DMS79 treated with DMSO at 0.1 percent for 48 hours (cell line): Measurements from ENCODE around the gene GPN3.
"Not testable (repeated sequence)": the region's sequence is repeated elsewhere in the genome, so short reads cannot be mapped to it uniquely, and the experiment has no call there.

Source experiments
- DNase-seq: peaks from one replicate; lab custom pipeline; 2025; lab: John Stamatoyannopoulos, UW

GPN3 gene

DNA sequence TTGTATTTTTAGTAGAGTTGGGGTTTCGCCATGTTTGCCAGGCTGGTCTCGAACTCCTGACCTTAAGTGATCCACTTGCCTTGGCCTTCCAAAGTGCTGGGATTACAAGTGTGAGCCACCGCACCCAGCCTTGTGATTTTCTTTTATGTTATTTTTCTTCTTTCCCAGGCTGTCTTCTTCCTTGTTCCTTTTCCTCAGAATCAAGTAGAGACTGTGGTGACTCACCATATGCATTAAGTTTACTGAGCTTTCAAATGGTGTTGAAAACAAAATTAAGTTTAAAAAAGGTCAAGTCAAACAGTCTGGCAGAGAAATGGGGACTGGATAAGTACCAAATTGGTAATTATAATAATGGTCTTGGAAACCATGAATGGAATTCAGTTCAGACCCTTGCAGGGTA is 23.6 kb downstream of the GPN3 start:
- no peak for DNase-seq

DNA sequence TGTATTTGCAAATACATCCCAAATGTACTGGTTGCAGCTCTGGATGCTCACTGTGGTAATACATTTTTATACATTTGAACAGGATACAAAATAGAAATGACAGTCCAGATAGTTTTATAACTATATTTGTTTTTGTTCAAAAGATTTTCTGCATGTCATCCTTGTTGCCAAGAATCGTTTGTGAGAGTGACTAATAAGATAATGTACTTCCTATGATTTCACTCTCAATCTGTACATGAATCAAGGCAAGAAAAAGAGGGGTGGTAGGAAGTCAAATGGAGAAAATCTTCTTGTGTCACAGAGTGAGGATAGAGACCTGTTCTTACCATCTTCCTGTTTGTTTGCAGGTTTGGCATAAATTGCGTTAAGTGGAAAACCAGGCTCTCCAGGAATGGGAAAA is 31.8 kb downstream of the GPN3 start:
- no peak for DNase-seq

DNA sequence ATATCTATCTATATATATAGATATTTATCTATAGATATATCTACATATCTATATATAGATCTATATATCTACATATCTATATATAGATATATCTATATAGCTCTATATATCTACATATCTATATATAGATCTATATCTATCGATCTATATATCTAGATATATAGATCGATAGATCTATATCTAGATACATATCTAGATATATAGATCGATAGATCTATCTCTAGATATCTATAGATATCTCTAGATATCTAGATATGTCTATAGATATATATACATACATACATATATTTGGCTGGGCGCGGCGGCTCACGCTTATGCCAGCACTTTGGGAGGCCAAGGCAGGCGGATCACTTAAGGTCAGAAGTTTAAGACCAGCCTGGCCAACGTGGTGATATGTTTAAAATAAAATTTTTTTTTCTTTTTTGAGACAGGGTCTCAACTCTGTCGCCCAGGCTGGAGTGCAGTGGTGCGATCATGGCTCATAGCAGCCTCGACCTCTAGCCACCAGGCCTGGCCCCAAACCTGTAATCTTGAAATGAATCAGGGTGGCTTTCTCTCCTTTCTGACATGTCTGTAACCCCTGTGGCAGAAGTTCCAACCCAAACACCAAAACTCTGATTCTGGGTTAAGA is 36.0 kb downstream of the GPN3 start:
- no peak for DNase-seq

DNA sequence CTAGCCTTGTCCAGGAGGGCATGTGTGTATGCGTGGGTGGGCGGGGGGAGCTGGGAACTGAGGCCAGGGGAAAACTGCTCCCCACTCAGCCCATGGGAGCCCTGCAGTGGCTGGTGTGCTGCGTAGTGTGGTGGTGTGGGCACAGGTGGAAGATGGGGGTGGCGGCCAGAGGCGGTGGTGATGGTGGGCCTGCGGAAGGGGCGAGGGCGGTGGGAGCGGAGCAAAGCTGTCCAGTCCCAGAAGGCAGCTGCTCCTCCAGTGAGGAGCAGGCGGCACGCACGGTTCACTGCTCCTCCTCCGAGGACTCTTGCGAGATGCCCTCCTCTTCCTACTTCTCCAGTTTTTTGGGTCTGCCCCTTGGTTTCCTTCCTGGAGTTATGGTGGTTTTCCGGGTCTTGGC is 38.4 kb downstream of the GPN3 start:
- not testable (repeated sequence) for DNase-seq

DNA sequence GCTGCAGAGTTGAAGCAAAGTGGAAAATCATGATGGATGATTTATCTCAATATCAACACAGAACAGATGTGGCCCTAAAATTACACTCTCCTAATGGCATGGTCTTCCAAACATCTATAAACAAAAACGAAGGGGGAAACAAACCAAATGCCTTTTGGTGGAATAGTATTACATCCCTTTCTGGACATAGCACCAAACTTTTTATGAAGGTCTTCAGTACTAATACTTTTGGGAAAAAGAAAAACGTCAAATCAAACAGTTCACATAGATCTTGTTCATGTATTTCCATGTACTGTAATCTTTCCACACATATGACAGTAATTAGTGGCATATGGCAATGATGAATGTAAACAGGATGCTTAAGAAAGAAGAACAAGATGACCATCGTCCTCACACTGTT is 41.7 kb downstream of the GPN3 start:
- no peak for DNase-seq

DNA sequence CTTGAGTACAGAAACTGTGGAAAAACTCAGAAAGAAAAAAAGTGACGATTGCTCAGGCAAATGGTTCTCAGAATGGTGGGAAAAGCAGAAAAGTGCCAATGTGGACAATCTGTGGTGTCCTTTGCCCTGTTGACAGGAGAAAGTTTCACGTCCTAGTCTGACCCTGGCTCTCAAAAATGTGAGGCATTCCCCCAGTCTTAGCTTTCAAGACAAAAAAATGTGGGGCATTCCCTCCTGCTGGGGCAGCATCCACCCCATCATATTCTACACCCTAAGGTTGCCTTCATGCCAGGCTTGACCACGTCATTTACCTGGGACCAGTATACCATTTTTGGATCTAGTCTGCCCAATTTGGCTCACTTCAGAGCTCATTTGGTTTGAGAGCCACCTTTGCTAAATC is 43.8 kb downstream of the GPN3 start:
- no peak for DNase-seq

DNA sequence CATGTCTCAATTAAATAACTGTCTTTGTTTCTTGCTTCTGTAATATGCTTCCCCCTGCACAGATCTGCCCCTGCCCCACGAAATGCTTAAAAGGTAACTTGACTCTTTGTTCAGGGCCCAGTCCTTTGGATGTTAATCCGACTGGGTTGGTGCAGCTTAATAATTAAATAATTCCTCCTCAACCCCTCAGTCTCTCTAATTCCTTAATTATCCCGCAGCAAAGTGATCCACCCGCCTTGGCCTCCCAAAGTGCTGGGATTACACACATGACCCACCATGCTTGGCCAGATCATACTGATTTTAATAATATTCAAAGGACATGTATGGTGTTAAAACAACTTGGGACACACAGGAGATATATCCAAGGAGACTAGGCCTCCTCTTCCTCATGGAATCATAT is 46.4 kb downstream of the GPN3 start:
- DNase-seq: no peak

DNA sequence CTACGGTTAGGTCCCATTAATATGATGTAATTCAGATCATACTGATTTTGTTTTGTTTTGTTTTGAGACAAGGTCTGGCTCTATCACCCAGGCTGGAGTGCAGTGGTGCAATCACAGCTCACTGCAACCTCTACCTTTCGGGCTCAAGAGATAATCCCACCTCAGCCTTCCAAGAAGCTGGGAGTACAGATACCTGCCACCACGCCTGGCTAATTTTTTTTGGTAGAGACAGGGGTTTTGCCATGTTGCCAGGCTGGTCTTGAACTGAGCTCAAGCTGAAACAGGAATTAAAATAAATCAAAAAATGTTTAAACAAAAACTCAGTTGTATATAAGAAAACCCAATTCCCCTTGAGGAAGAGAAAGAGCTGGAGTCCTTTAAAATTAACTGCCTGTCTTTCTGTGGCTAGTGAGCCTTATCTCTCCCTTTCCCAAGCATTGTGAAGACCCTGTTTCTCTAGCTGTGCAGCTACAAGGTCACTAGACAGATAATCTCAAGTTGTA is 46.8 kb downstream of the GPN3 start:
- no peak for DNase-seq

DNA sequence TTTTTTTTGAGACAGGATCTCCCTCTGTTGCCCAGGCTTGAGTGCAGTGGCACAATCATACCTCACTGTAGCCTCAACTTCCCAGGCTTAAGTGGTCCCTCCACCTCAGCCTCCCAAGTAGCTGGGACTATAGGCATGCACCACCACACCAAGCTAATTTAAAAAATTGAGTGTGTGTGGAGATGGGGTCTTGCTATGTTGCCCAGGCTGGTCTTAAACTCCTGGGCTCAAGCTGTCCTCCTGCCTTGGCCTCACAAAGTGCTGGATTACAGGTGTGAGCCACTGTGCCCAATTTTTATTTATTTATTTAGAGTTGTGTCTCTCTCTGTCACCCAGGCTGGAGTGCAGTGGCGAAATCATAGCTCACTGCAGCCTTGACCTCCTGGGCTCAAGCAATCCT is 47.4 kb downstream of the GPN3 start:
- DNase-seq: not testable (repeated sequence)

DNA sequence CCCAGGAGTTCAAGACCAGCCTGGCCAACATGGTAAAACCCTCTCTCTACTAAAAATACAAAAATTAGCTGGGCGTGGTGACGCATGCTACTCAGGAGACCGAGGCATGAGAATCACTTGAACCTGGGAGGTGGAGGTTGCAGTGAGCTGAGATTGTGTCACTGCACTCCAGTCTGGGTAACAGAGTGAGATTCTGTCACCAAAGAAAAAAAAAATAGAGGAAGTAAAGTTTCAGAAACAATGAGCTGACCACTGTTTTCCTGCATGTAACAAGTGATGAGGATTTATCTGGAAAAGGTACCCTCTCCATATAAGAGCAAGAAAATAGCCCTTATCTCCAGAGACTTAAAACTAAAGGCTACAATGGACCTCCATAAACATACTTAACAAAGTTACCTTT is 50.9 kb downstream of the GPN3 start:
- DNase-seq: not testable (repeated sequence)

DNA sequence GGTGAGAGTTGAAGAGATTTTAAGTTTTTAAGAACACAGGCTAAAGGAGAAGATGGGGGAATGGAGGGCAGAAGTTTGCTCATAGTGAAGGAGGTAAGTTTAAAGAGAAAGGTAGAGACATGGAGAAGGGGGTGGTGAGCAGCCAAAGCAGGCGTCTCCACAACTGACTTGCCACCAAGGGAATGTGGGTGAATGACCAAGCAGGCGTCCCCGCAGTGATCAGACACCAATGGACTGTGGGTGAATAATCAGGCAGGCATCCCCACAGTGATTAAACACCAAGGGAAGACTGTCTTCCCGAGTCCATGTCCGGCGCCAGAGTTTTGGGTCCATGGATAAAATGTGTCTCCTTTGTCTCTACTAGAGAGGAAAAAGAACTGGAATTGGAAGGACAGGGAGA is 58.0 kb downstream of the GPN3 start:
- not testable (repeated sequence) for DNase-seq

DNA sequence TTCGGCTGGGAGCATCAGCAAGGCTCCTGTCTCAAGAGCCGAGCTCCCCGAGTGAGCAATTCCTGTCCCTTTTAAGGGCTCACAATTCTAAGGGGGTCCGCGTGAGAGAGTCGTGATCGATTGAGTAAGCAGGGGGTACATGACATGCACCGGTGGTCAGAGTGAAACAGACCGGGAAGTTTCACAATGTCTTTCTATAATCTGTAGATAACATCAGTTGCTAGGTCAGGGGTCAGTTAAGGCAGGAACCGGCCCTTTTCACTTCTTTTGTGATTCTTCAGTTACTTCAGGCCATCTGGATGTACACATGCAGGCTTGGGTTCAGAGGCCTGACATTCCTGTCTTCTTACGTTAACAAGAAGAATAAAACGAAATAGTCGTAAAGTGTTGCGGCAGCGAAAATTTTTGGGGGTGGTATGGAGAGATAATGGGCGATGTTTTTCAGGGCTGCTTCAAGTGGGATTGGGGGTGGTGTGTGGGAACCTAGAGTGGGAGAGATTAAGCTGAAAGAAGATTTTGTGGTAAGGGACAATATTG is 62.9 kb downstream of the GPN3 start:
- not testable (repeated sequence) for DNase-seq

DNA sequence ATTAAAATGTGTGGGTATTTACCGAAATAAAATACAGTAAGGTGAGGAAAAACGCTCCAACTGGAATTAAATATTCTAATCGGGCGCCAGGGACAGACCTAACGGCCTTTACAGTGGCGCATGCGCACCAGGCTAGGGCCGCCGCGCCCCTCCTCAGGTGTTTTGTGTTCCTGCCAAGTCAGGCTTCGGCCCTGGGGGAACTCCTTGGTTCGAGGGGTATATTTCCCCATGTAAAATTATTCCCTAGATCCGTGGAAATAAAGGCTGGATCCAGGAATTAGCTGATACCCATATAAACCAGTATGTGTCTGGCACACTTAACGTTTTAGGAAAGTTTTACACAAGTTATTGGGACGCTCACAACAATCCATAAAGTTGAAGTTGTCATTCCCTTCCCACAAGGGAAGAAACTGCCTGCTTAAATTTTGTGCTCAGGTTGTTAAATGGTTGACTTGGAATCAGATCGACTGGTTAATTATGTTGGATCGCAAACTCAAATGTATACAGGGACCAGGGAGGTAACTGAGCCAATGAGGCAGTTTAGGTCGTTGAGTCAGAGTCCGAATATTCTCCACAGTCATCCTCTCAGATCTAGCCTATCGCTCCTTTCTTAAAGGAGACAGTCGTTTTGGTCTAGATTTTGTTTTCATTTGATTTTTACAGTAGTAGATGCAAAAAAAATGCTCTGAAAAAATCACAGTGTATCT is 63.9 kb downstream of the GPN3 start:
- peak; percentile 84 for DNase-seq

DNA sequence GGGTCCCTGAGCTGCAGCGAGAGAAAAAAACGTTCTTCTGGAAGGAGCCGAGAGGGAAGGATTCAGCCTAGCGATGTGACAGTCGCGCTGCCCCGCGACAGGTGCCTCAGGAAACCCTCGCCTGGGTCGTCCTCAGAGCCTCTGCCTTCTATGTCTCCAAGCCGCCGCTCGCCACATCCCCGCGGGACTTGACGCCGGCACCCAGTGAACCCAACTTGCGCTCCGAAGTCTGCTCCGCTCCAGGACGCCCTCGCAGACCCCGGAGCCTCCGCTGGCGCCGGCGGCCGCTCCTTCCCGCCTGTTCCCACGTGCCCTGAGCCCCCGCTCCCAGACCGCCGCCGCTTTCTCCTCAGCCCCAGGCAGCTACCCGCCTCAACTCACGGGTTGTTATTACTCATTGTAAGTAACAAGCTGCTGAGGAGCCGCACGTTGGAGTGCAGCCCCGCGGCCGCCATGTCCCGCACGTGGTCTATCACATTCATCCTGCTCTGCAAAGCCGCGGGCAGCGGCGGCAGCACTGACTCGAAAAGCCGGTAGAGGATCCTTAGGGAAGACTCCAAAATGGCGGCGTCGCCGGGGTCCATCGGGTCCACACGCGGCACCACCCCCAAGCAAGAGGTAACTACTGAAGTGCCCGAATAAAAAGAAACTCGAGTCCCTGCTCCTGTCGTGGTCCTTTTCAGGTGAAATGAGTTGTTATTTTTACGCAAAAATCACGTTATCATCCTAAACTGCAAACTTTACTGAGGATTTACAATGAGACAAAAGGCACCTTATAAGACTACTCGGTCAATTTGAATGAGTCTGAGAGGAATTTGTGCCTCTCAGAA is 64.7 kb downstream of the GPN3 start, which contains the start of gene ANAPC7:
Gene ANAPC7 (minus strand): TSS at position 563 of the 830 bp plus-strand sequence. CDS start 81 bp downstream, at position 482.
- peak; percentile 91 for DNase-seq
